Endothelial cell of umbilical vein (primary cell): Measurements from ENCODE around the gene FMNL2. TPM values are rescaled to one million over a fixed set of nuclear protein-coding genes. Genes with fewer than 3 reads are reported as not detected.

ENCODE experiments used
- BruUV-seq: library from RNA; stranded (reverse); fragments of 400-500 nt; replicated peaks from 2 replicates; lab custom pipeline; 2021; lab: Mats Ljungman, UMichigan
- CTCF ChIA-PET: fragments of 300-600, 350-600 bp; sonication (Branson Sonifier 250); formaldehyde crosslinking; loops from one replicate; lab custom pipeline; 2021; ENCODE audit warnings: antibody characterized with exemption, inconsistent platforms; lab: Charles Lee
- POLR2A ChIA-PET: fragments of 300-600, 350-600 bp; sonication (Branson Sonifier 250); formaldehyde crosslinking; loops from one replicate; lab custom pipeline; 2021; ENCODE audit warnings: antibody characterized with exemption, inconsistent platforms; lab: Charles Lee
- DNase-seq: peaks from one replicate; pipeline ENCODE4 v3.0.0-alpha.2; 2011; ENCODE audit warnings: low read depth, low spot score
- FAIRE-seq: peaks from 2 replicates; lab custom pipeline; 2011; peaks lifted over from hg19 to GRCh38; lab: Jason Lieb, UNC
- H2AFZ ChIP-seq: 2 replicates; pipeline ENCODE4 v1.6.0; 2012; ENCODE audit warnings: low read depth, low read length, control low read depth, inconsistent platforms
- H3K27ac ChIP-seq: 2 replicates; pipeline ENCODE4 v1.5.1; 2011; ENCODE audit warnings: low read depth, mild to moderate bottlenecking, control low read depth, low read length, moderate library complexity; ENCODE audit not compliant: insufficient read depth
- H3K27me3 ChIP-seq, 2 experiments: 2 replicates each; pipeline versions ENCODE4 v1.6.0 to v1.6.1; 2011; ENCODE audit warnings: low read length in 2 of 2, mixed read lengths in 1 of 2; ENCODE audit not compliant: control insufficient read depth in 2 of 2, insufficient read depth in 2 of 2
- H3K36me3 ChIP-seq, 2 experiments: 2 replicates in 1 of 2; 3 replicates in 1 of 2; pipeline ENCODE4 v1.5.1; 2011; ENCODE audit warnings: low read length in 2 of 2, mild to moderate bottlenecking in 1 of 2, moderate library complexity in 1 of 2; ENCODE audit not compliant: control insufficient read depth in 2 of 2, insufficient read depth in 2 of 2; ENCODE audit errors: extremely low read depth in 1 of 2
- H3K4me1 ChIP-seq: 3 replicates; pipeline ENCODE4 v1.5.1; 2011; ENCODE audit warnings: mild to moderate bottlenecking, low read length; ENCODE audit not compliant: control insufficient read depth, insufficient read depth; ENCODE audit errors: extremely low read depth
- H3K4me2 ChIP-seq: 2 replicates; pipeline ENCODE4 v1.6.1; 2011; ENCODE audit warnings: low read length, control low read depth, mixed read lengths; ENCODE audit not compliant: insufficient read depth
- H3K4me3 ChIP-seq, 3 experiments: fragments of 200-600 bp in 1 of 3; sonication (generic), shearing (Covaris generic) in 1 of 3; replicated peaks in 1 of 3; 2 replicates each; pipeline ENCODE4 v1.5.1; 2011 to 2016; ENCODE audit warnings: control low read depth in 3 of 3, low read length in 3 of 3, mild to moderate bottlenecking in 2 of 3, inconsistent platforms in 1 of 3, low read depth in 1 of 3, moderate library complexity in 1 of 3; ENCODE audit not compliant: insufficient read depth in 1 of 3
- H3K79me2 ChIP-seq: 2 replicates; pipeline ENCODE4 v1.6.0; 2012; ENCODE audit warnings: low read length, inconsistent platforms; ENCODE audit not compliant: control insufficient read depth, insufficient read depth
- H3K9ac ChIP-seq: replicated peaks from 2 replicates; pipeline ENCODE3; 2011; ENCODE audit warnings: low read length, control low read depth; ENCODE audit not compliant: insufficient read depth; ENCODE audit errors: extremely low read depth
- H3K9me1 ChIP-seq: replicated peaks from 3 replicates; pipeline ENCODE4 v1.6.0; 2011; ENCODE audit warnings: mild to moderate bottlenecking, low read length; ENCODE audit not compliant: control insufficient read depth, insufficient read depth; ENCODE audit errors: extremely low read depth
- H3K9me3 ChIP-seq: replicated peaks from 2 replicates; pipeline ENCODE4 v1.5.1; 2012; ENCODE audit warnings: low read length, inconsistent platforms; ENCODE audit not compliant: control insufficient read depth, insufficient read depth
- H4K20me1 ChIP-seq: replicated peaks from 2 replicates; pipeline ENCODE3; 2011; ENCODE audit warnings: mild to moderate bottlenecking, low read length; ENCODE audit not compliant: control insufficient read depth, insufficient read depth; ENCODE audit errors: extremely low read depth
- EZH2 ChIP-seq: IDR thresholded peaks from 2 replicates; pipeline ENCODE4 v1.6.1; 2012; ENCODE audit warnings: borderline replicate concordance, low read depth, mild to moderate bottlenecking, moderate library complexity, low read length, inconsistent platforms; ENCODE audit not compliant: severe bottlenecking
- FOS ChIP-seq: IDR thresholded peaks from 2 replicates; pipeline ENCODE4 v1.6.1; 2011; ENCODE audit warnings: mild to moderate bottlenecking, low read length, moderate library complexity, borderline replicate concordance; ENCODE audit not compliant: insufficient read depth
- GATA2 ChIP-seq: IDR thresholded peaks from 2 replicates; pipeline ENCODE4 v1.7.0; 2011; ENCODE audit warnings: low read depth, mild to moderate bottlenecking, moderate library complexity, mixed read lengths, low read length; ENCODE audit not compliant: insufficient read length, insufficient read depth
- JUN ChIP-seq: IDR thresholded peaks from 2 replicates; pipeline ENCODE4 v1.6.1; 2011; ENCODE audit warnings: borderline replicate concordance, low read depth; ENCODE audit not compliant: insufficient read length, insufficient read depth
- MAX ChIP-seq: IDR thresholded peaks from 2 replicates; pipeline ENCODE4 v1.6.1; 2011; ENCODE audit not compliant: insufficient read depth, insufficient read length
- MYC ChIP-seq: IDR thresholded peaks from one replicate; pipeline ENCODE4 v1.6.1; 2011; ENCODE audit warnings: mild to moderate bottlenecking, low read depth, low read length
- POLR2A ChIP-seq: IDR thresholded peaks from 2 replicates; pipeline ENCODE4 v1.6.1; 2012; ENCODE audit warnings: low read depth, mild to moderate bottlenecking, control low read depth, low read length
- POLR2AphosphoS5 ChIP-seq: IDR thresholded peaks from 2 replicates; pipeline ENCODE4 v1.6.1; 2012; ENCODE audit warnings: low read depth, mild to moderate bottlenecking, control low read depth, low read length, moderate library complexity; ENCODE audit not compliant: insufficient read depth
- dilution Hi-C: fragments of 300-500 bp; cut with MboI; formaldehyde crosslinking; loops from one replicate; pipeline ENCODE4 v1.15.0; 2019; ENCODE audit warnings: low sequenced_read_pairs; ENCODE audit not compliant: extremely low pct_ligation_motif_present
- intact Hi-C: fragments of 100-400 bp; cut with micrococcal nuclease; formaldehyde crosslinking; loops from one replicate; pipeline ENCODE4 v1.10.0; 2022
- polyA plus RNA-seq, 4 experiments: library from polyadenylated mRNA; depleted of rRNA in 3 of 4; stranded (reverse) in 3 of 4; unstranded in 1 of 4; fragments of >200 nt; gene quantifications; 2 replicates each; pipeline versions ENCODE4 v1.2.1 to v1.2.3, GENCODE V29; 2011 to 2012; ENCODE audit warnings: missing spikeins in 1 of 4
- total RNA-seq: library from RNA; stranded (reverse); gene quantifications from 2 replicates; pipeline ENCODE4 v1.2.3, GENCODE V29; 2021
- TF ChIP-seq, protein P1 (sequence below), 2 donors: IDR thresholded peaks; 1 replicate in 1 of 2; 2 replicates in 1 of 2; pipeline ENCODE4 v1.5.1; 2011; ENCODE audit warnings: low read length in 2 of 2, mild to moderate bottlenecking in 2 of 2, moderate library complexity in 2 of 2, control low read depth in 1 of 2, inconsistent platforms in 1 of 2, low read depth in 1 of 2; ENCODE audit not compliant: insufficient read depth in 1 of 2; ENCODE audit errors: extremely low read depth in 1 of 2

Gene FMNL2
- total and polyA plus RNA-seq, 2 donors (not counting 3 experiments of a cell fraction or from before 2014, with no cell fraction given) = 8.3 to 28.0 TPM

DNA sequence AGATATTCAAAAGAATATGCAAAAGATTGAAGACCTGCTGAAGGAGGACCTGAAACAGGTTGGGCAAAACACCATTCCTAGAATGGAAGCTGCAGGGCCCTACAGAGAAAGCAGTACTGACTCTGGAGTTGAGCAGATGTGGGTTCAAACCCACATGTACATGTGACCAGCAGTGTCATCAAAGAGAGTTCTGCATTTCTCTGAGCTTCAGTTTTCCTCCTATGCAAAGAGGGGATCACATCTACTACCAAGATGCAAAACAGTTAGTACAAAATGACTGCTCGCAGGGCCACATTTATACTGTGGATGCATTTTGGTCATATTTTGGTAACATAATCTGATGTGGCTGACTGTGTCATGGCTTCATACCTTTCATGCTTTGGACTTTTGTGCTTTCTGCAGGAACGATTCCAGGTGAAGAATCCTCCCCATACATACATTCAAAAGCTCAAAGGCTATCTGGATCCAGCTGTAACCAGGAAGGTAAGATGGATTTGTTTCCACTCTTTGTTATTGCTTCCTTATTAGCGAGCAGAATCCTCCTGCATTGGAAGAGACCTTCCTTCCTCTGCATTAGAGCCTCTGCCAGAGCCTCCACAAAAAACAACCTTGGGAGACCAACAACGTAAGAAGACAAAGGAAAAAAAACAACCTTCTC is 207.5 kb downstream of the FMNL2 start:
- Histone ChIP-seq H3K79me2 (no peaks in the 10 kb centered on the region), H3K4me3 (peak overlapping the region in 1 of 3 experiments; percentile 13), H3K4me2 (peak overlapping the region; percentile 54), H3K36me3 (no peaks in the 10 kb centered on the region), H3K9me1 (no peaks in the 10 kb centered on the region), H3K27me3 (no peaks in the 10 kb centered on the region), H3K27ac (peak overlapping the region; percentile 87), H3K9ac (peak overlapping the region; percentile 50), H2AFZ (peak overlapping the region; percentile 36), H3K4me1 (peaks cover 26% of the 10 kb centered on the region), H4K20me1 (no peaks in the 10 kb centered on the region), H3K9me3 (no peaks in the 10 kb centered on the region)
- TF ChIP-seq EZH2 (no peak), JUN (no peak), GATA2 (no peak), MYC (no peak), POLR2A (no peak), FOS (no peak), MAX (no peak), POLR2AphosphoS5 (no peak)
- TF ChIP-seq, protein P1, sequence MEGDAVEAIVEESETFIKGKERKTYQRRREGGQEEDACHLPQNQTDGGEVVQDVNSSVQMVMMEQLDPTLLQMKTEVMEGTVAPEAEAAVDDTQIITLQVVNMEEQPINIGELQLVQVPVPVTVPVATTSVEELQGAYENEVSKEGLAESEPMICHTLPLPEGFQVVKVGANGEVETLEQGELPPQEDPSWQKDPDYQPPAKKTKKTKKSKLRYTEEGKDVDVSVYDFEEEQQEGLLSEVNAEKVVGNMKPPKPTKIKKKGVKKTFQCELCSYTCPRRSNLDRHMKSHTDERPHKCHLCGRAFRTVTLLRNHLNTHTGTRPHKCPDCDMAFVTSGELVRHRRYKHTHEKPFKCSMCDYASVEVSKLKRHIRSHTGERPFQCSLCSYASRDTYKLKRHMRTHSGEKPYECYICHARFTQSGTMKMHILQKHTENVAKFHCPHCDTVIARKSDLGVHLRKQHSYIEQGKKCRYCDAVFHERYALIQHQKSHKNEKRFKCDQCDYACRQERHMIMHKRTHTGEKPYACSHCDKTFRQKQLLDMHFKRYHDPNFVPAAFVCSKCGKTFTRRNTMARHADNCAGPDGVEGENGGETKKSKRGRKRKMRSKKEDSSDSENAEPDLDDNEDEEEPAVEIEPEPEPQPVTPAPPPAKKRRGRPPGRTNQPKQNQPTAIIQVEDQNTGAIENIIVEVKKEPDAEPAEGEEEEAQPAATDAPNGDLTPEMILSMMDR (IDR thresholded peaks at IDR 0.05; ENCODE audit: extremely low read depth in 1 of 2, insufficient read depth in 1 of 2, low read depth in 1 of 2, low read length in 2 of 2) = no peak
- DNase-seq = no peak
- ChIA-PET POLR2A (interaction anchor here (1.1 kb wide), 1 partner anchor 45 kb away, joined by 3 read pairs; no protein-coding TSS in a partner anchor), CTCF (interaction anchor here (1.2 to 2.7 kb wide), 6 partner anchors 10 to 367 kb away, joined by 4 to 9 read pairs (median 4); partner anchors contain the start of gene STAM2)
- FAIRE-seq = no peak
- intact Hi-C loops = loop anchor here (5.0 kb wide), 2 partner anchors 340 to 365 kb away; partner anchors contain the start of gene STAM2
- BruUV-seq = TSS peak; percentile 31
- dilution Hi-C loops = no loop called here
